K562 (cell line): ENCODE measurements around the gene PDE8A. TPM values are rescaled to one million over a fixed set of nuclear protein-coding genes. Genes with fewer than 3 reads are reported as not detected.

Source experiments
- CEBPB ChIP-seq: fragments of 450-650 bp; IDR thresholded peaks from 2 replicates; pipeline ENCODE4 v1.6.1; 2016; ENCODE audit warnings: missing genetic modification characterization, missing compliant biosample characterization
- CREB1 ChIP-seq, 2 experiments: sonication (generic) in 1 of 2; formaldehyde crosslinking in 1 of 2; IDR thresholded peaks; 2 replicates each; pipeline versions ENCODE4 v1.6.1 to v1.8.0; 2012 to 2022; ENCODE audit warnings: inconsistent platforms in 1 of 2, mild to moderate bottlenecking in 1 of 2, missing genetic modification reagents in 1 of 2, moderate library complexity in 1 of 2
- CREM ChIP-seq: IDR thresholded peaks from 2 replicates; pipeline ENCODE4 v1.6.1; 2014; ENCODE audit warnings: antibody characterized with exemption, low read depth
- ERF ChIP-seq: fragments of 450-650 bp; formaldehyde crosslinking; IDR thresholded peaks from 2 replicates; pipeline ENCODE4 v1.4.0; 2020; ENCODE audit warnings: mild to moderate bottlenecking, mixed read lengths
- ESRRA ChIP-seq: fragments of 450-650 bp; IDR thresholded peaks from 2 replicates; pipeline ENCODE4 v1.6.1; 2014; ENCODE audit warnings: low read depth, mild to moderate bottlenecking, moderate library complexity, borderline replicate concordance
- ETV1 ChIP-seq: fragments of 450-650 bp; conservative IDR thresholded peaks from 2 replicates; pipeline ENCODE4 v1.6.1; 2016; ENCODE audit warnings: missing genetic modification characterization, control low read depth, low read depth, missing compliant biosample characterization
- FOSL1 ChIP-seq: fragments of 200-800 bp; sonication (Bioruptor generic); conservative IDR thresholded peaks from 2 replicates; pipeline ENCODE4 v1.6.1; 2016; ENCODE audit warnings: missing genetic modification characterization, missing compliant biosample characterization
- GTF2A2 ChIP-seq: IDR thresholded peaks from 2 replicates; pipeline ENCODE4 v1.6.1; 2016; ENCODE audit warnings: mild to moderate bottlenecking, missing genetic modification characterization, missing compliant biosample characterization
- HEY1 ChIP-seq: fragments of 250-450 bp; sonication (Bioruptor Pico); IDR thresholded peaks from 2 replicates; pipeline ENCODE4 v1.5.0; 2020; ENCODE audit warnings: mild to moderate bottlenecking, moderate library complexity, borderline replicate concordance
- PML ChIP-seq: IDR thresholded peaks from 2 replicates; pipeline ENCODE4 v1.6.1; 2012; ENCODE audit warnings: low read length, inconsistent platforms
- POLR2A ChIP-seq: fragments of 450-650 bp; conservative IDR thresholded peaks from 2 replicates; pipeline ENCODE4 v1.6.1; 2016
- RCOR1 ChIP-seq, 2 experiments: IDR thresholded peaks; 2 replicates each; pipeline ENCODE4 v1.6.1; 2012; ENCODE audit warnings: low read depth in 2 of 2, low read length in 2 of 2, borderline replicate concordance in 1 of 2, improper control_type of control experiment in 1 of 2
- SMARCE1 ChIP-seq: fragments of 450-650 bp; IDR thresholded peaks from 2 replicates; pipeline ENCODE4 v1.7.1; 2016; ENCODE audit warnings: mild to moderate bottlenecking
- TBL1XR1 ChIP-seq, 2 experiments: IDR thresholded peaks; 2 replicates each; pipeline ENCODE4 v1.6.1; 2012; ENCODE audit warnings: improper control_type of control experiment in 2 of 2, low read length in 2 of 2, mild to moderate bottlenecking in 1 of 2
- XRCC3 ChIP-seq: fragments of 450-650 bp; IDR thresholded peaks from 2 replicates; pipeline ENCODE4 v1.6.1; 2017; ENCODE audit warnings: mild to moderate bottlenecking, moderate library complexity
- YY1 ChIP-seq, 3 experiments: IDR thresholded peaks; 2 replicates each; pipeline ENCODE4 v1.6.1; 2011; ENCODE audit warnings: low read length in 2 of 3, mild to moderate bottlenecking in 2 of 3, moderate library complexity in 2 of 3, borderline replicate concordance in 1 of 3, control low read depth in 1 of 3, low read depth in 1 of 3; ENCODE audit not compliant: insufficient read depth in 3 of 3, insufficient replicate concordance in 2 of 3, control insufficient read depth in 1 of 3, insufficient read length in 1 of 3; ENCODE audit errors: extremely low read depth in 1 of 3
- polyA plus RNA-seq, 8 experiments: library from polyadenylated mRNA; depleted of rRNA in 4 of 8; stranded (reverse) in 5 of 8; unstranded in 3 of 8; fragments of >200 nt; fragmentation: Nextera tagmentation in 2 of 8; fragmentation: Illumina TruSeq in 1 of 8; extraction: Ambion mirVana in 2 of 8; extraction: Trizol in 1 of 8; gene quantifications; 2 replicates each; pipeline versions ENCODE4 v1.2.1 to v1.2.3, GENCODE V29; 2011 to 2014; ENCODE audit warnings: inconsistent platforms in 1 of 8, missing spikeins in 1 of 8
- total RNA-seq, 7 experiments: library from RNA; depleted of rRNA in 6 of 7; stranded (reverse); fragments of >200 nt in 6 of 7; fragmentation: Illumina TruSeq in 2 of 7; extraction: Trizol in 2 of 7; gene quantifications; 2 replicates each; pipeline versions ENCODE4 v1.2.1 to v1.2.3, GENCODE V29; 2011 to 2021; ENCODE audit warnings: low replicate concordance in 1 of 7
- TF ChIP-seq, protein P1 (sequence below): fragments of 450-650 bp; IDR thresholded peaks from 2 replicates; pipeline ENCODE4 v1.6.1; 2014; ENCODE audit warnings: low read depth, mild to moderate bottlenecking, moderate library complexity, borderline replicate concordance
- TF ChIP-seq, protein P2 (sequence below): sonication (generic); formaldehyde crosslinking; IDR thresholded peaks from 2 replicates; pipeline ENCODE4 v1.8.1; 2022; ENCODE audit warnings: missing genetic modification reagents
- TF ChIP-seq, protein P3 (sequence below), 2 experiments: IDR thresholded peaks; 2 replicates each; pipeline ENCODE4 v1.6.1; 2011; ENCODE audit warnings: borderline replicate concordance in 1 of 2, control low read depth in 1 of 2, low read depth in 1 of 2, low read length in 1 of 2, mild to moderate bottlenecking in 1 of 2, mixed read lengths in 1 of 2, moderate library complexity in 1 of 2; ENCODE audit not compliant: insufficient read depth in 1 of 2, insufficient read length in 1 of 2, poor library complexity in 1 of 2, severe bottlenecking in 1 of 2; ENCODE audit errors: extremely low read depth in 1 of 2
- TF ChIP-seq, protein P4 (sequence below): fragments of 250-450 bp; sonication (Bioruptor Pico); IDR thresholded peaks from 2 replicates; pipeline ENCODE4 v1.4.0; 2020; ENCODE audit warnings: mild to moderate bottlenecking, moderate library complexity

PDE8A gene
- total and polyA plus RNA-seq, 9 of the 15 experiments (the other 6 are each of a cell fraction or from before 2014, with no cell fraction given) = 5.9 to 40.3 (median 19.8) TPM

DNA sequence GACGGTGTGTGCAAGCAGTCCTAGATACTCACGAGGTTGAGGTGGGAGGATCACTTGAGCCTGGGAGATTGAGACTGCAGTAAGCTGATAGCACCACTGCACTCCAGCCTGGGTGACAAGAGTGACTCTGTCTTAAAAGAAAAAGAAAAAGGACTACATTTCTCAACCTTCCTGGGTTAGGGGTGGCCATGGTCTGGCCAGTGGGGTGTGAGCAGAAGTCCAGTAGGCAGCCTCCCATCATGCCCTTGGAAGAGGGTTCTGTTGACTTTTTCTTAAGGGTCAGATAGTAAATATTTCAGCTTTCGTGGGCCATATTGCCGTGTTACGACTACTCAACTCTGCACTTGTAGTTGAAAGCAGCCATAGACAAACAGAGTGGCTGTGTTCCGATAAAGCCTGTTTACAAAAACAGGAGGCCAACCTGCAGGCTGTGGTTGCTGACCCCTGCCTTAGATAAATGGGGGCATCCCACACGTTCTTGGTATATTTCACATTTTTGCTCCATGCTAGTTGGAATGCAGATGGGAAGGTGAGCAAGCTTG lies 31.0 kb upstream of the PDE8A start (continued):
- TF ChIP-seq XRCC3 = no peak
- TF ChIP-seq, protein P1, sequence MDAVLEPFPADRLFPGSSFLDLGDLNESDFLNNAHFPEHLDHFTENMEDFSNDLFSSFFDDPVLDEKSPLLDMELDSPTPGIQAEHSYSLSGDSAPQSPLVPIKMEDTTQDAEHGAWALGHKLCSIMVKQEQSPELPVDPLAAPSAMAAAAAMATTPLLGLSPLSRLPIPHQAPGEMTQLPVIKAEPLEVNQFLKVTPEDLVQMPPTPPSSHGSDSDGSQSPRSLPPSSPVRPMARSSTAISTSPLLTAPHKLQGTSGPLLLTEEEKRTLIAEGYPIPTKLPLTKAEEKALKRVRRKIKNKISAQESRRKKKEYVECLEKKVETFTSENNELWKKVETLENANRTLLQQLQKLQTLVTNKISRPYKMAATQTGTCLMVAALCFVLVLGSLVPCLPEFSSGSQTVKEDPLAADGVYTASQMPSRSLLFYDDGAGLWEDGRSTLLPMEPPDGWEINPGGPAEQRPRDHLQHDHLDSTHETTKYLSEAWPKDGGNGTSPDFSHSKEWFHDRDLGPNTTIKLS = 0 out of 2 replicates have a peak, but pooled peaks have one; percentile 24
- TF ChIP-seq, protein P2, sequence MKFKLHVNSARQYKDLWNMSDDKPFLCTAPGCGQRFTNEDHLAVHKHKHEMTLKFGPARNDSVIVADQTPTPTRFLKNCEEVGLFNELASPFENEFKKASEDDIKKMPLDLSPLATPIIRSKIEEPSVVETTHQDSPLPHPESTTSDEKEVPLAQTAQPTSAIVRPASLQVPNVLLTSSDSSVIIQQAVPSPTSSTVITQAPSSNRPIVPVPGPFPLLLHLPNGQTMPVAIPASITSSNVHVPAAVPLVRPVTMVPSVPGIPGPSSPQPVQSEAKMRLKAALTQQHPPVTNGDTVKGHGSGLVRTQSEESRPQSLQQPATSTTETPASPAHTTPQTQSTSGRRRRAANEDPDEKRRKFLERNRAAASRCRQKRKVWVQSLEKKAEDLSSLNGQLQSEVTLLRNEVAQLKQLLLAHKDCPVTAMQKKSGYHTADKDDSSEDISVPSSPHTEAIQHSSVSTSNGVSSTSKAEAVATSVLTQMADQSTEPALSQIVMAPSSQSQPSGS (CRISPR knock-in tag) = no peak
- peak; percentile 73 for TF ChIP-seq PML
- TF ChIP-seq GTF2A2 (tag) = no peak
- peak; percentile 95 for TF ChIP-seq SMARCE1
- 0 out of 2 replicates have a peak, but pooled peaks have one; percentile 9 for TF ChIP-seq CREB1 (IDR thresholded peaks at IDR 0.05)
- TF ChIP-seq CREB1 (CRISPR knock-in tag; IDR thresholded peaks at IDR 0.05) = 0 out of 2 replicates have a peak, but pooled peaks have one; percentile 16
- no peak for TF ChIP-seq ETV1
- peak; percentile 44; the same call in 1 of the 2 replicates for TF ChIP-seq CEBPB
- TF ChIP-seq POLR2A = peak; percentile 57
- peak in 1 of 2 experiments; percentile 68; a peak in 2 of 4 replicates for TF ChIP-seq RCOR1 (IDR thresholded peaks at IDR 0.05; ENCODE audit: borderline replicate concordance in 1 of 2, low read depth in 2 of 2, low read length in 2 of 2)
- TF ChIP-seq HEY1 (CRISPR knock-in tag) = no peak
- TF ChIP-seq TBL1XR1 (IDR thresholded peaks at IDR 0.05; ENCODE audit: low read length in 2 of 2) = no peak; a peak in 2 of 4 replicates
- TF ChIP-seq, protein P3, sequence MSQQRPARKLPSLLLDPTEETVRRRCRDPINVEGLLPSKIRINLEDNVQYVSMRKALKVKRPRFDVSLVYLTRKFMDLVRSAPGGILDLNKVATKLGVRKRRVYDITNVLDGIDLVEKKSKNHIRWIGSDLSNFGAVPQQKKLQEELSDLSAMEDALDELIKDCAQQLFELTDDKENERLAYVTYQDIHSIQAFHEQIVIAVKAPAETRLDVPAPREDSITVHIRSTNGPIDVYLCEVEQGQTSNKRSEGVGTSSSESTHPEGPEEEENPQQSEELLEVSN (IDR thresholded peaks at IDR 0.05; ENCODE audit: borderline replicate concordance in 1 of 2, extremely low read depth in 1 of 2, insufficient read depth in 1 of 2, insufficient read length in 1 of 2, low read depth in 1 of 2, low read length in 1 of 2, poor library complexity in 1 of 2, severe bottlenecking in 1 of 2) = peak in 1 of 2 experiments; percentile 27
- no peak for TF ChIP-seq ESRRA
- TF ChIP-seq YY1 (IDR thresholded peaks at IDR 0.05; ENCODE audit: borderline replicate concordance in 1 of 3, control insufficient read depth in 1 of 3, extremely low read depth in 1 of 3, insufficient read depth in 3 of 3, insufficient read length in 1 of 3, insufficient replicate concordance in 2 of 3, low read depth in 1 of 3, low read length in 2 of 3) = peak in 1 of 3 experiments; percentile 10
- TF ChIP-seq CREM = peak; percentile 69
- TF ChIP-seq, protein P4, sequence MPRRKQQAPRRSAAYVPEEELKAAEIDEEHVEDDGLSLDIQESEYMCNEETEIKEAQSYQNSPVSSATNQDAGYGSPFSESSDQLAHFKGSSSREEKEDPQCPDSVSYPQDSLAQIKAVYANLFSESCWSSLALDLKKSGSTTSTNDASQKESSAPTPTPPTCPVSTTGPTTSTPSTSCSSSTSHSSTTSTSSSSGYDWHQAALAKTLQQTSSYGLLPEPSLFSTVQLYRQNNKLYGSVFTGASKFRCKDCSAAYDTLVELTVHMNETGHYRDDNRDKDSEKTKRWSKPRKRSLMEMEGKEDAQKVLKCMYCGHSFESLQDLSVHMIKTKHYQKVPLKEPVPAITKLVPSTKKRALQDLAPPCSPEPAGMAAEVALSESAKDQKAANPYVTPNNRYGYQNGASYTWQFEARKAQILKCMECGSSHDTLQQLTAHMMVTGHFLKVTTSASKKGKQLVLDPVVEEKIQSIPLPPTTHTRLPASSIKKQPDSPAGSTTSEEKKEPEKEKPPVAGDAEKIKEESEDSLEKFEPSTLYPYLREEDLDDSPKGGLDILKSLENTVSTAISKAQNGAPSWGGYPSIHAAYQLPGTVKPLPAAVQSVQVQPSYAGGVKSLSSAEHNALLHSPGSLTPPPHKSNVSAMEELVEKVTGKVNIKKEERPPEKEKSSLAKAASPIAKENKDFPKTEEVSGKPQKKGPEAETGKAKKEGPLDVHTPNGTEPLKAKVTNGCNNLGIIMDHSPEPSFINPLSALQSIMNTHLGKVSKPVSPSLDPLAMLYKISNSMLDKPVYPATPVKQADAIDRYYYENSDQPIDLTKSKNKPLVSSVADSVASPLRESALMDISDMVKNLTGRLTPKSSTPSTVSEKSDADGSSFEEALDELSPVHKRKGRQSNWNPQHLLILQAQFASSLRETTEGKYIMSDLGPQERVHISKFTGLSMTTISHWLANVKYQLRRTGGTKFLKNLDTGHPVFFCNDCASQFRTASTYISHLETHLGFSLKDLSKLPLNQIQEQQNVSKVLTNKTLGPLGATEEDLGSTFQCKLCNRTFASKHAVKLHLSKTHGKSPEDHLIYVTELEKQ (CRISPR knock-in tag) = no peak
- TF ChIP-seq FOSL1 (tag) = peak; percentile 60
- TF ChIP-seq ERF (CRISPR knock-in tag) = no peak
